ENCODE results near the gene ZSWIM2. TPM values are rescaled to one million over a fixed set of nuclear protein-coding genes. Genes with fewer than 3 reads are reported as not detected.

ZSWIM2 gene
- total RNA-seq, 1 experiment from 2014 or later: not detected

- RAD21 ChIA-PET (ENCODE audit: low non-redundant PET in 1 of 2, low total read pairs in 2 of 2, uncharacterized antibody in 2 of 2, unreplicated experiment in 2 of 2): no interaction called here
- no peaks in the 10 kb centered on the region for H3K9me3 ChIP-seq (ENCODE audit: control insufficient read depth in 1 of 2, insufficient read depth in 1 of 2, low read depth in 1 of 2, low read length in 2 of 2)
These were observed 26.6 kb downstream of the ZSWIM2 start for GRCh38 chr2:186822323-186822722.

More at GRCh38 chr2:186822323-186822722, 26.6 kb downstream of the ZSWIM2 start:
- ATAC-seq (no peak), DNase-seq (ENCODE audit: low read depth, low spot score) (no peak)
- Histone ChIP-seq H2AFZ (ENCODE audit: low read depth, low read length, poor library complexity, severe bottlenecking) (no peak overlapping the region), H3K9me2 (ENCODE audit: insufficient read depth) (no peaks in the 10 kb centered on the region), H3K36me3 (ENCODE audit: control insufficient read depth in 1 of 2, insufficient read depth in 2 of 2, low read length in 2 of 2) (no peaks in the 10 kb centered on the region), H3K27me3 (ENCODE audit: insufficient read depth, low read length) (no peaks in the 10 kb centered on the region), H4K20me1 (ENCODE audit: insufficient read depth) (no peaks in the 10 kb centered on the region), H3K4me3 (replicated peaks in 1 of 2; ENCODE audit: low read depth in 1 of 2, low read length in 2 of 2) (no peak overlapping the region), H3K4me2 (ENCODE audit: low read length) (no peak overlapping the region), H3K9ac (ENCODE audit: low read length) (no peak overlapping the region), H3K4me1 (ENCODE audit: control insufficient read depth in 1 of 2, insufficient read depth in 2 of 2, low read length in 2 of 2) (no peaks in the 10 kb centered on the region), H3K27ac (ENCODE audit: low read depth, low read length) (no peak overlapping the region), H3K79me2 (ENCODE audit: insufficient read depth, low read length) (no peaks in the 10 kb centered on the region)
- ChIA-PET POLR2A (no interaction called here), CTCF (no interaction called here)
- BruUV-seq (replicated peaks): no TSS peak
- TF ChIP-seq EGR1 (IDR thresholded peaks at IDR 0.05; ENCODE audit: low read depth) (no peak), EZH2phosphoT487 (IDR thresholded peaks at IDR 0.05; ENCODE audit: borderline replicate concordance) (no peak), ZFX (IDR thresholded peaks at IDR 0.05) (no peak), SIN3A (IDR thresholded peaks at IDR 0.05; ENCODE audit: low read depth) (no peak), ATF3 (IDR thresholded peaks at IDR 0.05) (no peak), CBX3 (IDR thresholded peaks at IDR 0.05; ENCODE audit: low read depth) (no peak), CEBPB (IDR thresholded peaks at IDR 0.05; ENCODE audit: low read depth) (no peak), FOSL1 (IDR thresholded peaks at IDR 0.05; ENCODE audit: low read depth) (no peak), SRF (IDR thresholded peaks at IDR 0.05; ENCODE audit: low read depth) (no peak), REST (IDR thresholded peaks at IDR 0.05; ENCODE audit: low read depth) (no peak), RAD21 (IDR thresholded peaks at IDR 0.05; ENCODE audit: low read depth) (no peak), EZH2 (IDR thresholded peaks at IDR 0.05) (no peak), ELF1 (IDR thresholded peaks at IDR 0.05; ENCODE audit: borderline replicate concordance, low read depth) (no peak), JUND (IDR thresholded peaks at IDR 0.05) (no peak), TCF7L2 (IDR thresholded peaks at IDR 0.05; ENCODE audit: borderline replicate concordance, extremely low read depth, insufficient read depth, insufficient read length) (no peak), POLR2AphosphoS5 (IDR thresholded peaks at IDR 0.05; ENCODE audit: low read depth, low read length) (no peak), POLR2A (IDR thresholded peaks at IDR 0.05; ENCODE audit: borderline replicate concordance, extremely low read depth, insufficient read depth, insufficient read length) (no peak), CTCF (IDR thresholded peaks at IDR 0.05 in 2 of 3, conservative IDR thresholded peaks at IDR 0.05 in 1 of 3; ENCODE audit: borderline replicate concordance in 1 of 3, insufficient read depth in 1 of 3, low read depth in 2 of 3, low read length in 2 of 3) (no peak)
- intact Hi-C loops (cut with micrococcal nuclease): no loop called here

All from HCT116 (cell line).